ENCODE data around the gene SMIM10L2A. TPM values are rescaled to one million over a fixed set of nuclear protein-coding genes. Genes with fewer than 3 reads are reported as not detected.
"Not testable (repeated sequence)": the region's sequence is repeated elsewhere in the genome, so short reads cannot be mapped to it uniquely, and the experiment has no call there.

The SMIM10L2A gene
- total RNA-seq, 1 donor, result under 0.01 TPM

DNA sequence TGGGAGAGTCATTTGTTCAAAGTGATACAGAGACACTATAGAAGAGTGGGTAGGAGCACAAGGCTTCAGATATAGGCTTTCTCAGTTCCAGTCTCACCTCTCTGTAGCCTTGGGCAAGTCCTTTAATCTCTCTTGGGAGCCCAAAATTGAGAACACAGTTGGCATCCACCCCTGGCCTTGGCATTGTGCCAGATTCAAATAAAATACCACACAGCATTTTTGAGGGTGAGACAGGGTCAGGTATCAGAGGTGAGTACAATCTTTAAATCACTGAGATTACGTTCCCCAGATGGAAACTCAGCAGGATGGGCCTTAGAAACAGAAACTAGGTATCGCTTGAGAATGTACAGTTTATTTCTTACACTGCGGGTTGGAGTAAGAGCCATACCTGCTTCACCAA is 25.2 kb upstream of the SMIM10L2A start:
- TF ChIP-seq, protein P1, sequence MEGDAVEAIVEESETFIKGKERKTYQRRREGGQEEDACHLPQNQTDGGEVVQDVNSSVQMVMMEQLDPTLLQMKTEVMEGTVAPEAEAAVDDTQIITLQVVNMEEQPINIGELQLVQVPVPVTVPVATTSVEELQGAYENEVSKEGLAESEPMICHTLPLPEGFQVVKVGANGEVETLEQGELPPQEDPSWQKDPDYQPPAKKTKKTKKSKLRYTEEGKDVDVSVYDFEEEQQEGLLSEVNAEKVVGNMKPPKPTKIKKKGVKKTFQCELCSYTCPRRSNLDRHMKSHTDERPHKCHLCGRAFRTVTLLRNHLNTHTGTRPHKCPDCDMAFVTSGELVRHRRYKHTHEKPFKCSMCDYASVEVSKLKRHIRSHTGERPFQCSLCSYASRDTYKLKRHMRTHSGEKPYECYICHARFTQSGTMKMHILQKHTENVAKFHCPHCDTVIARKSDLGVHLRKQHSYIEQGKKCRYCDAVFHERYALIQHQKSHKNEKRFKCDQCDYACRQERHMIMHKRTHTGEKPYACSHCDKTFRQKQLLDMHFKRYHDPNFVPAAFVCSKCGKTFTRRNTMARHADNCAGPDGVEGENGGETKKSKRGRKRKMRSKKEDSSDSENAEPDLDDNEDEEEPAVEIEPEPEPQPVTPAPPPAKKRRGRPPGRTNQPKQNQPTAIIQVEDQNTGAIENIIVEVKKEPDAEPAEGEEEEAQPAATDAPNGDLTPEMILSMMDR (IDR thresholded peaks at IDR 0.05; ENCODE audit: extremely low read depth, low read depth, low read length), result no peak
- H3K4me2 ChIP-seq (ENCODE audit: insufficient read depth, low read length), result no peak overlapping the region
- no peaks in the 10 kb centered on the region for H3K4me1 ChIP-seq (ENCODE audit: insufficient read depth, low read length)
- no peak overlapping the region for H3K4me3 ChIP-seq (ENCODE audit: insufficient read depth, low read length)
- no peak overlapping the region for H2AFZ ChIP-seq (ENCODE audit: low read length)
- H3K36me3 ChIP-seq (ENCODE audit: insufficient read depth, low read length), result no peaks in the 10 kb centered on the region
- no peaks in the 10 kb centered on the region for H3K9me3 ChIP-seq (ENCODE audit: low read depth, low read length)
- no peaks in the 10 kb centered on the region for H3K27me3 ChIP-seq (ENCODE audit: insufficient read depth, low read length)
- H3K79me2 ChIP-seq (ENCODE audit: insufficient read depth, low read length), result no peaks in the 10 kb centered on the region
- H3K27ac ChIP-seq (ENCODE audit: low read depth, low read length), result no peak overlapping the region
- no peaks in the 10 kb centered on the region for H4K20me1 ChIP-seq (ENCODE audit: insufficient read depth, low read length)
- DNase-seq (ENCODE audit: insufficient read length, low spot score, missing footprints), result peak; percentile 10

DNA sequence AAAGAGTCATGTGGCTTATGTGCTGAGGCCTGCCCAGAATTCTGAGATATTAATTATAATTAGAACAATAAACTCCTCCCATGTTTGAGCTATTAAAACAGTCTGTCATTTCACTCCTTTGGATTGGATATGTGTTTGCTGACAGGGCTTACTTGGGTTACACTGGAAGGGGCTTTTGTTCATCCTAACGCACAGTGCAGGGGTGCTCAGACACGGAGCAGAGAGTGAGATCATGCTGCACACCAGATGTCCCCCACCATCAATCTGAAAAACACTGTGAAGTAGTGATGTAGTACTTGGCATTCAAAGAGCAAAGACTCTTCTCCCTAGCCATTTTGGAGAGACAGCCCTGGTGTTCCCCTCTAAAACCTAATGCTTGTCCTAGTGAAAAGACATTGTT is 24.1 kb upstream of the SMIM10L2A start:
- TF ChIP-seq, protein P1 (IDR thresholded peaks at IDR 0.05; ENCODE audit: extremely low read depth, low read depth, low read length), result no peak
- Histone ChIP-seq H4K20me1 (ENCODE audit: insufficient read depth, low read length) (no peaks in the 10 kb centered on the region), H3K27ac (ENCODE audit: low read depth, low read length) (no peak overlapping the region), H3K79me2 (ENCODE audit: insufficient read depth, low read length) (no peaks in the 10 kb centered on the region), H3K27me3 (ENCODE audit: insufficient read depth, low read length) (no peaks in the 10 kb centered on the region), H3K4me2 (ENCODE audit: insufficient read depth, low read length) (no peak overlapping the region), H3K9me3 (ENCODE audit: low read depth, low read length) (no peaks in the 10 kb centered on the region), H3K4me3 (ENCODE audit: insufficient read depth, low read length) (no peak overlapping the region), H3K36me3 (ENCODE audit: insufficient read depth, low read length) (no peaks in the 10 kb centered on the region), H3K4me1 (ENCODE audit: insufficient read depth, low read length) (no peaks in the 10 kb centered on the region), H2AFZ (ENCODE audit: low read length) (no peak overlapping the region)
- no peak for DNase-seq (ENCODE audit: insufficient read length, low spot score, missing footprints)

DNA sequence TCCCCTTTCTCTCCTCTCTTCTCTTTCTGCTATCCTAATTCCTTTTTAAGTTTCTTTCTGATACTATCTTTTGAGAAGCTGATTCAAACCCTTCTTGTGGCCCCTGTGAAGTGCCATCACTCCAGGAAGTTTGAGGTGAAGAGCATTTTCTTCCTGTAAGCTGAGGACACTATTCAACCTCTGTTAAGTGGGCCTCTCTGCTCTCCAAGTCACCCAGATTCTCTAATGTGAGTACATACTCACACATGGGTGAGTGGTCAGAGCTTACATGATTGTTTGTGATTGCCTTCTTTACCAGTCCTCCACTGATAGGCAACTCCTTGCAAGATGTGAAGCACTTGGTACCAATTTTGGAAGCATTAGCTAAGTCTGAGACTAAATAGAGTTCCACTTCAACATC is 18.4 kb upstream of the SMIM10L2A start:
- no peaks in the 10 kb centered on the region for H3K9me3 ChIP-seq (ENCODE audit: low read depth, low read length)
- TF ChIP-seq, protein P1 (IDR thresholded peaks at IDR 0.05; ENCODE audit: extremely low read depth, low read depth, low read length), result no peak
- no peaks in the 10 kb centered on the region for H3K4me1 ChIP-seq (ENCODE audit: insufficient read depth, low read length)

DNA sequence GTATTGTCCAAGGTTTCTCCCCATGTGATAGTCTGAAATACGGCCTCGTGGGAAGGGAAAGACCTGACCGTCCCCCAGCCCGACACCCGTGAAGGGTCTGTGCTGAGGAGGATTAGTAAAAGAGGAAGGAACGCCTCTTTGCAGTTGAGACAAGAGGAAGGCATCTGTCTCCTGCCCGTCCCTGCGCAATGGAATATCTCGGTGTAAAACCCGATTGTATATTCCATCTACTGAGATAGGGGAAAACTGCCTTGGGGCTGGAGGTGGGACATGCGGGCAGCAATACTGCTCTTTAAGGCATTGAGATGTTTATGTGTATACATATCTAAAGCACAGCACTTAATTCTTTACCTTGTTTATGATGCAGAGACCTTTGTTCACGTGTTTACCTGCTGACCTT is 15.3 kb upstream of the SMIM10L2A start:
- H3K4me2 ChIP-seq (ENCODE audit: insufficient read depth, low read length); H2AFZ ChIP-seq (ENCODE audit: low read length); H3K36me3 ChIP-seq (ENCODE audit: insufficient read depth, low read length); H3K27ac ChIP-seq (ENCODE audit: low read depth, low read length); H3K4me3 ChIP-seq (ENCODE audit: insufficient read depth, low read length); H3K79me2 ChIP-seq (ENCODE audit: insufficient read depth, low read length); H3K4me1 ChIP-seq (ENCODE audit: insufficient read depth, low read length); H3K9me3 ChIP-seq (ENCODE audit: low read depth, low read length); H3K27me3 ChIP-seq (ENCODE audit: insufficient read depth, low read length); DNase-seq (ENCODE audit: insufficient read length, low spot score, missing footprints); H4K20me1 ChIP-seq (ENCODE audit: insufficient read depth, low read length): not testable (repeated sequence)

More for the DNA sequence above, 18.4 kb upstream of the SMIM10L2A start:
- Histone ChIP-seq H3K36me3 (ENCODE audit: insufficient read depth, low read length) (no peaks in the 10 kb centered on the region), H3K27me3 (ENCODE audit: insufficient read depth, low read length) (no peaks in the 10 kb centered on the region), H3K4me2 (ENCODE audit: insufficient read depth, low read length) (no peak overlapping the region), H2AFZ (ENCODE audit: low read length) (no peak overlapping the region), H4K20me1 (ENCODE audit: insufficient read depth, low read length) (no peaks in the 10 kb centered on the region), H3K4me3 (ENCODE audit: insufficient read depth, low read length) (no peak overlapping the region), H3K27ac (ENCODE audit: low read depth, low read length) (no peak overlapping the region), H3K79me2 (ENCODE audit: insufficient read depth, low read length) (no peaks in the 10 kb centered on the region)
- no peak for DNase-seq (ENCODE audit: insufficient read length, low spot score, missing footprints)
